ENCODE data around the gene PERCC1. TPM values are rescaled to one million over a fixed set of nuclear protein-coding genes. Genes with fewer than 3 reads are reported as not detected.

PERCC1 gene
- total and polyA plus RNA-seq, 9 of the 15 experiments (the other 6 are each of a cell fraction or from before 2014, with no cell fraction given) = not detected

DNA sequence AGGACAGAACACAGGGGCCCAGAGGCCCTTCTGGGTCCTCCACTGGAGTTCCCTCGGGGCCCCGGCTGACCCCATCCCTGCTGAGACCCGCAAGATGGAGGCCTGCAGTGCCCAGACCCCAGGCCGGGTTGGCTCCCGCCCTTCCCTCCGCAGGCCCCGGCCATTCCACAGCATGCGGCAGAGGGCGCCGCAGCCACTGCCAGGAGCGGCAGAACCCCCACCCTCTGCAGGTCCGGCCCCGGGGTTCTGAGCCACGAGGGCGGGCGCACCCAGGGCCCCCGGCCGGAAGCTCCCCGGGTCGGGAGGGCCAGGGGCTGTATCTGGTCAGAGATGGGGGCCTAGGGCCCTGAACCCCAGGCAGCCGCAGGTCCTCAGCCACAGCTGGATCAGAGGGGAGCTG is 2.4 kb upstream of the PERCC1 start (continued):
- TF ChIP-seq, protein P1, sequence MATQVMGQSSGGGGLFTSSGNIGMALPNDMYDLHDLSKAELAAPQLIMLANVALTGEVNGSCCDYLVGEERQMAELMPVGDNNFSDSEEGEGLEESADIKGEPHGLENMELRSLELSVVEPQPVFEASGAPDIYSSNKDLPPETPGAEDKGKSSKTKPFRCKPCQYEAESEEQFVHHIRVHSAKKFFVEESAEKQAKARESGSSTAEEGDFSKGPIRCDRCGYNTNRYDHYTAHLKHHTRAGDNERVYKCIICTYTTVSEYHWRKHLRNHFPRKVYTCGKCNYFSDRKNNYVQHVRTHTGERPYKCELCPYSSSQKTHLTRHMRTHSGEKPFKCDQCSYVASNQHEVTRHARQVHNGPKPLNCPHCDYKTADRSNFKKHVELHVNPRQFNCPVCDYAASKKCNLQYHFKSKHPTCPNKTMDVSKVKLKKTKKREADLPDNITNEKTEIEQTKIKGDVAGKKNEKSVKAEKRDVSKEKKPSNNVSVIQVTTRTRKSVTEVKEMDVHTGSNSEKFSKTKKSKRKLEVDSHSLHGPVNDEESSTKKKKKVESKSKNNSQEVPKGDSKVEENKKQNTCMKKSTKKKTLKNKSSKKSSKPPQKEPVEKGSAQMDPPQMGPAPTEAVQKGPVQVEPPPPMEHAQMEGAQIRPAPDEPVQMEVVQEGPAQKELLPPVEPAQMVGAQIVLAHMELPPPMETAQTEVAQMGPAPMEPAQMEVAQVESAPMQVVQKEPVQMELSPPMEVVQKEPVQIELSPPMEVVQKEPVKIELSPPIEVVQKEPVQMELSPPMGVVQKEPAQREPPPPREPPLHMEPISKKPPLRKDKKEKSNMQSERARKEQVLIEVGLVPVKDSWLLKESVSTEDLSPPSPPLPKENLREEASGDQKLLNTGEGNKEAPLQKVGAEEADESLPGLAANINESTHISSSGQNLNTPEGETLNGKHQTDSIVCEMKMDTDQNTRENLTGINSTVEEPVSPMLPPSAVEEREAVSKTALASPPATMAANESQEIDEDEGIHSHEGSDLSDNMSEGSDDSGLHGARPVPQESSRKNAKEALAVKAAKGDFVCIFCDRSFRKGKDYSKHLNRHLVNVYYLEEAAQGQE (IDR thresholded peaks at IDR 0.05; ENCODE audit: borderline replicate concordance) = peak; percentile 33; the same call in 1 of the 2 replicates
- TF ChIP-seq, protein P1 (CRISPR knock-in tag; IDR thresholded peaks at IDR 0.05; ENCODE audit: low read depth) = no peak
- TF ChIP-seq, protein P2, sequence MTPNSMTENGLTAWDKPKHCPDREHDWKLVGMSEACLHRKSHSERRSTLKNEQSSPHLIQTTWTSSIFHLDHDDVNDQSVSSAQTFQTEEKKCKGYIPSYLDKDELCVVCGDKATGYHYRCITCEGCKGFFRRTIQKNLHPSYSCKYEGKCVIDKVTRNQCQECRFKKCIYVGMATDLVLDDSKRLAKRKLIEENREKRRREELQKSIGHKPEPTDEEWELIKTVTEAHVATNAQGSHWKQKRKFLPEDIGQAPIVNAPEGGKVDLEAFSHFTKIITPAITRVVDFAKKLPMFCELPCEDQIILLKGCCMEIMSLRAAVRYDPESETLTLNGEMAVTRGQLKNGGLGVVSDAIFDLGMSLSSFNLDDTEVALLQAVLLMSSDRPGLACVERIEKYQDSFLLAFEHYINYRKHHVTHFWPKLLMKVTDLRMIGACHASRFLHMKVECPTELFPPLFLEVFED (CRISPR knock-in tag; conservative IDR thresholded peaks at IDR 0.05) = no peak
- TF ChIP-seq BRD4 (IDR thresholded peaks at IDR 0.05) (no peak), RAD51 (IDR thresholded peaks at IDR 0.05; ENCODE audit: borderline replicate concordance, low read depth) (no peak), HMG20B (CRISPR knock-in tag; IDR thresholded peaks at IDR 0.05) (no peak), HIVEP1 (CRISPR knock-in tag; IDR thresholded peaks at IDR 0.05) (no peak), NFYB (IDR thresholded peaks at IDR 0.05; ENCODE audit: extremely low read depth, insufficient read length) (no peak), POLR2G (IDR thresholded peaks at IDR 0.05; ENCODE audit: low read depth, low read length) (peak; percentile 62), RBFOX2 (IDR thresholded peaks at IDR 0.05; ENCODE audit: low read depth, low read length) (peak; percentile 43; the same call in 1 of the 2 replicates), ZNF232 (CRISPR knock-in tag; IDR thresholded peaks at IDR 0.05) (no peak), MAZ (CRISPR knock-in tag; conservative IDR thresholded peaks at IDR 0.05 in 1 of 2, IDR thresholded peaks at IDR 0.05 in 1 of 2) (peak in 1 of 2 experiments; percentile 80; a peak in 2 of 4 replicates), KDM4B (IDR thresholded peaks at IDR 0.05; ENCODE audit: borderline replicate concordance in 2 of 2, low read depth in 1 of 2) (no peak)
- TF ChIP-seq, protein P3, sequence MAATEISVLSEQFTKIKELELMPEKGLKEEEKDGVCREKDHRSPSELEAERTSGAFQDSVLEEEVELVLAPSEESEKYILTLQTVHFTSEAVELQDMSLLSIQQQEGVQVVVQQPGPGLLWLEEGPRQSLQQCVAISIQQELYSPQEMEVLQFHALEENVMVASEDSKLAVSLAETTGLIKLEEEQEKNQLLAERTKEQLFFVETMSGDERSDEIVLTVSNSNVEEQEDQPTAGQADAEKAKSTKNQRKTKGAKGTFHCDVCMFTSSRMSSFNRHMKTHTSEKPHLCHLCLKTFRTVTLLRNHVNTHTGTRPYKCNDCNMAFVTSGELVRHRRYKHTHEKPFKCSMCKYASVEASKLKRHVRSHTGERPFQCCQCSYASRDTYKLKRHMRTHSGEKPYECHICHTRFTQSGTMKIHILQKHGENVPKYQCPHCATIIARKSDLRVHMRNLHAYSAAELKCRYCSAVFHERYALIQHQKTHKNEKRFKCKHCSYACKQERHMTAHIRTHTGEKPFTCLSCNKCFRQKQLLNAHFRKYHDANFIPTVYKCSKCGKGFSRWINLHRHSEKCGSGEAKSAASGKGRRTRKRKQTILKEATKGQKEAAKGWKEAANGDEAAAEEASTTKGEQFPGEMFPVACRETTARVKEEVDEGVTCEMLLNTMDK (IDR thresholded peaks at IDR 0.05; ENCODE audit: borderline replicate concordance, insufficient read depth, low read depth, low read length, poor library complexity, severe bottlenecking) = peak; percentile 45
- TF ChIP-seq, protein P4, sequence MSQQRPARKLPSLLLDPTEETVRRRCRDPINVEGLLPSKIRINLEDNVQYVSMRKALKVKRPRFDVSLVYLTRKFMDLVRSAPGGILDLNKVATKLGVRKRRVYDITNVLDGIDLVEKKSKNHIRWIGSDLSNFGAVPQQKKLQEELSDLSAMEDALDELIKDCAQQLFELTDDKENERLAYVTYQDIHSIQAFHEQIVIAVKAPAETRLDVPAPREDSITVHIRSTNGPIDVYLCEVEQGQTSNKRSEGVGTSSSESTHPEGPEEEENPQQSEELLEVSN (IDR thresholded peaks at IDR 0.05; ENCODE audit: borderline replicate concordance in 1 of 2, extremely low read depth in 1 of 2, insufficient read depth in 1 of 2, insufficient read length in 1 of 2, low read depth in 1 of 2, low read length in 1 of 2, poor library complexity in 1 of 2, severe bottlenecking in 1 of 2) = peak; percentile 22 to 58

Data from K562 (cell line).